Urinary bladder (tissue), 4 donors: ENCODE measurements around the gene CLEC2A. TPM values are rescaled to one million over a fixed set of nuclear protein-coding genes. Genes with fewer than 3 reads are reported as not detected.
"Not testable (repeated sequence)": the region's sequence is repeated elsewhere in the genome, so short reads cannot be mapped to it uniquely, and the experiment has no call there.

ENCODE experiments used
- DNase-seq: peaks from one replicate; pipeline ENCODE4 v3.0.0-alpha.2; 2015; ENCODE audit errors: extremely low spot score
- H3K27ac ChIP-seq: one replicate; pipeline ENCODE4 v1.5.1; 2013; ENCODE audit warnings: low read depth, mild to moderate bottlenecking, moderate library complexity
- H3K36me3 ChIP-seq: one replicate; pipeline ENCODE4 v1.6.1; 2013; ENCODE audit warnings: mild to moderate bottlenecking, moderate library complexity; ENCODE audit not compliant: insufficient read depth
- H3K4me1 ChIP-seq: one replicate; pipeline ENCODE4 v1.6.1; 2013; ENCODE audit warnings: mild to moderate bottlenecking, moderate library complexity; ENCODE audit not compliant: insufficient read depth
- H3K4me3 ChIP-seq: one replicate; pipeline ENCODE4 v1.5.1; 2013; ENCODE audit warnings: low read depth, low read length
- WGBS: extraction: QIAGEN DNeasy Blood & Tissue Kit; methylation state at CpG from one replicate; pipeline ENCODE4 v1.1.7; 2013; 5-methylcytosine and 5-hydroxymethylcytosine counted together
- polyA plus RNA-seq: library from polyadenylated mRNA; stranded (reverse); fragments of 200-250 nt; gene quantifications from one replicate; pipeline ENCODE4 v1.2.3, GENCODE V29; 2013
- total RNA-seq: library from RNA; depleted of rRNA; stranded (reverse); fragments of >200 nt; gene quantifications from one replicate; pipeline ENCODE4 v1.2.3, GENCODE V29; 2014
- donor health status: healthy with polysubstance abuse.
- donor health status: healthy.

The CLEC2A gene
- total and polyA plus RNA-seq, 2 donors, result not detected

- Histone ChIP-seq H3K27ac (no peak overlapping the region), H3K36me3 (no peaks in the 10 kb centered on the region), H3K4me1 (no peaks in the 10 kb centered on the region), H3K4me3 (no peak overlapping the region)
- no peak for DNase-seq
- 62% methylated on average over 4 of the region's 4 CpGs for WGBS
Observed at GRCh38 chr12:9888665-9889273, 43.4 kb downstream of the CLEC2A start.

GRCh38 chr12:9883175-9883574 is 49.0 kb downstream of the CLEC2A start:
- Histone ChIP-seq H3K4me3 (no peak overlapping the region), H3K27ac (no peak overlapping the region), H3K36me3 (no peaks in the 10 kb centered on the region), H3K4me1 (peaks cover 1% of the 10 kb centered on the region)
- DNase-seq, result no peak

- WGBS, result 90% methylated on average over 5 of the region's 5 CpGs
- no peak for DNase-seq
- Histone ChIP-seq H3K36me3 (no peaks in the 10 kb centered on the region), H3K27ac (no peak overlapping the region), H3K4me3 (no peak overlapping the region), H3K4me1 (peaks cover 1% of the 10 kb centered on the region)
Observed at GRCh38 chr12:9881988-9882387, 50.2 kb downstream of the CLEC2A start.

GRCh38 chr12:9881246-9881645 is 50.9 kb downstream of the CLEC2A start, which contains the start of gene KLRF2:
Gene KLRF2 (plus strand): TSS chr12:9881489. CDS start chr12:9881596, 107 bp downstream.
- Histone ChIP-seq H3K27ac (no peak within 1 kb of the TSS), H3K4me1 (peaks cover 1% of the 10 kb centered on the region), H3K4me3 (no peak within 1 kb of the TSS), H3K36me3 (no peaks in the 10 kb centered on the region)
- no peak for DNase-seq
- WGBS, result 97% methylated on average over 3 of the region's 3 CpGs

GRCh38 chr12:9880532-9881078 is 51.6 kb downstream of the CLEC2A start:
- Histone ChIP-seq H3K36me3 (no peaks in the 10 kb centered on the region), H3K4me1 (peaks cover 1% of the 10 kb centered on the region), H3K27ac (no peak overlapping the region), H3K4me3 (no peak overlapping the region)
- DNase-seq, result no peak
- WGBS, result 83% methylated on average over 4 of the region's 4 CpGs

- not testable (repeated sequence) for H3K36me3 ChIP-seq, H3K27ac ChIP-seq, DNase-seq, H3K4me3 ChIP-seq, H3K4me1 ChIP-seq
- 96% methylated on average over 26 of the region's 26 CpGs for WGBS
Observed at GRCh38 chr12:9876120-9876519, 56.0 kb downstream of the CLEC2A start.

GRCh38 chr12:9872742-9873141 is 59.4 kb downstream of the CLEC2A start:
- Histone ChIP-seq H3K36me3 (no peaks in the 10 kb centered on the region), H3K27ac (no peak overlapping the region), H3K4me1 (no peaks in the 10 kb centered on the region), H3K4me3 (no peak overlapping the region)
- WGBS, result 68% methylated on average over 11 of the region's 11 CpGs
- no peak for DNase-seq

GRCh38 chr12:9872162-9872561 is 60.0 kb downstream of the CLEC2A start:
- 76% methylated on average over 3 of the region's 3 CpGs for WGBS
- Histone ChIP-seq H3K4me1 (no peaks in the 10 kb centered on the region), H3K4me3 (no peak overlapping the region), H3K27ac (no peak overlapping the region), H3K36me3 (no peaks in the 10 kb centered on the region)
- no peak for DNase-seq

GRCh38 chr12:9870286-9870866 is 61.8 kb downstream of the CLEC2A start:
- H3K27ac ChIP-seq, result peak overlapping the region; percentile 88
- 63% methylated on average over 2 of the region's 2 CpGs for WGBS
- no peak overlapping the region for H3K4me3 ChIP-seq
- no peaks in the 10 kb centered on the region for H3K4me1 ChIP-seq
- DNase-seq, result no peak
- H3K36me3 ChIP-seq, result no peaks in the 10 kb centered on the region

- WGBS, result 17% methylated on average over 11 of the region's 11 CpGs
- DNase-seq, result no peak
- no peaks in the 10 kb centered on the region for H3K4me1 ChIP-seq
- peak within 1 kb of the TSS; percentile 88 for H3K27ac ChIP-seq
- no peaks in the 10 kb centered on the region for H3K36me3 ChIP-seq
- peak within 1 kb of the TSS; percentile 57 for H3K4me3 ChIP-seq
Observed at GRCh38 chr12:9869307-9870161, 62.6 kb downstream of the CLEC2A start, which contains the start of gene CLEC2B. Gene CLEC2B (minus strand): TSS chr12:9869354.

- 43% methylated on average over 4 of the region's 4 CpGs for WGBS
- peak overlapping the region; percentile 57 for H3K4me3 ChIP-seq
- peak overlapping the region; percentile 67 for H3K27ac ChIP-seq
- no peaks in the 10 kb centered on the region for H3K36me3 ChIP-seq
- DNase-seq, result no peak
- no peaks in the 10 kb centered on the region for H3K4me1 ChIP-seq
Observed at GRCh38 chr12:9868951-9869306, 63.2 kb downstream of the CLEC2A start.

- Histone ChIP-seq H3K27ac (no peak overlapping the region), H3K4me3 (peak overlapping the region; percentile 54), H3K4me1 (no peaks in the 10 kb centered on the region), H3K36me3 (no peaks in the 10 kb centered on the region)
- DNase-seq, result no peak
- 63% methylated on average over 11 of the region's 11 CpGs for WGBS
Observed at GRCh38 chr12:9868311-9868801, 63.8 kb downstream of the CLEC2A start.

GRCh38 chr12:9867531-9867930 is 64.6 kb downstream of the CLEC2A start:
- H3K4me3 ChIP-seq, result peak overlapping the region; percentile 40
- 60% methylated on average over 4 of the region's 4 CpGs for WGBS
- no peak for DNase-seq
- no peaks in the 10 kb centered on the region for H3K4me1 ChIP-seq
- no peaks in the 10 kb centered on the region for H3K36me3 ChIP-seq
- H3K27ac ChIP-seq, result peak overlapping the region; percentile 45
